ENCODE measurements around the gene RASAL2. TPM values are rescaled to one million over a fixed set of nuclear protein-coding genes. Genes with fewer than 3 reads are reported as not detected.

The RASAL2 gene
- total and polyA plus RNA-seq, 2 of the 4 experiments (the other 2 are of a cell fraction): 13.1 to 20.6 TPM

DNA sequence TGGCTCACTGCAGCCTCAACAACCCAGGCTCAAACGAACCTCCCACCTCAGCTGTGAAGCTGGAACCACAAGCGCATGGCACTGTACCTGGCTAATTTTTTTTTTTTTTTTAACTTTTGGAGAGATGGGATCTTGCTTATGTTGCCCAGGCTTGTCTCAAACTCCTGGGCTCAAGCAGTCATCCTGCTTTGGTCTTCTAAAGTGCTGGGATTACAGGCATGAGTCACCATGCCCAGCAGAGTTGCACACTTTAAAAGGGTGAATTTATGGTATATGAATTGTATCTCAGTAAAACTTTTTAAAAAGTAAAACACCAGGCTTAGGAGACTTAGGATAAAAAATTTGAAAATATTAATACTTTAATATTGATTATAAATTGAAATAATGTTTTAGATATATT, 303.8 kb downstream of the RASAL2 start:
- DNase-seq: peak; percentile 37
- WGBS, 2 experiments (ENCODE audit: extremely low coverage in 2 of 2, insufficient read length in 1 of 2): no CpG with 5 or more reads among the region's 2 CpGs
- H3K27ac ChIP-seq (ENCODE audit: insufficient read depth, low read length): peak overlapping the region; percentile 52; the same call in 1 of the 2 replicates
- no peak overlapping the region for H4K91ac ChIP-seq (ENCODE audit: insufficient read depth, low read depth, low read length)
- H3K14ac ChIP-seq (replicated peaks; ENCODE audit: low read depth, low read length): 0 out of 2 replicates have a peak overlapping the region, but pooled peaks have one; percentile 78
- peaks cover 5% of the 10 kb centered on the region; the same call in 1 of the 2 replicates for H3K9me1 ChIP-seq (ENCODE audit: insufficient read depth, low read length)
- H3K36me3 ChIP-seq (ENCODE audit: control insufficient read depth, insufficient read depth, low read length): no peaks in the 10 kb centered on the region
- H3K27me3 ChIP-seq (ENCODE audit: control insufficient read depth, insufficient read depth, low read length): no peaks in the 10 kb centered on the region
- 0 out of 2 replicates have a peak, but pooled peaks cover 1% of the 10 kb centered on the region for H3K4me1 ChIP-seq (ENCODE audit: control insufficient read depth, insufficient read depth, low read length)
- H3K23ac ChIP-seq (ENCODE audit: low read depth, low read length): no peak overlapping the region
- H2BK20ac ChIP-seq (ENCODE audit: low read depth, low read length): no peak overlapping the region
- BruUV-seq (replicated peaks): no TSS peak
- H4K20me1 ChIP-seq (ENCODE audit: insufficient read depth, low read length): no peaks in the 10 kb centered on the region
- H3K4me2 ChIP-seq (ENCODE audit: low read depth, low read length): no peak overlapping the region
- H3K4ac ChIP-seq (ENCODE audit: low read depth, low read length): peak overlapping the region; percentile 47; the same call in 1 of the 2 replicates
- in situ Hi-C loops (cut with MboI; ENCODE audit: low sequenced_read_pairs) (no loop called here), dilution Hi-C loops (cut with HindIII; ENCODE audit: low sequenced_read_pairs, unreplicated experiment) (no loop called here), intact Hi-C loops (cut with micrococcal nuclease) (no loop called here)
- no peak overlapping the region for H2AK5ac ChIP-seq (ENCODE audit: low read depth, low read length)
- ChIA-PET POLR2A (ENCODE audit: unreplicated experiment) (no interaction called here), CTCF (no interaction called here)
- H3K4me3 ChIP-seq (ENCODE audit: insufficient read depth, low read depth, low read length): no peak overlapping the region
- H3K56ac ChIP-seq (ENCODE audit: extremely low read depth, insufficient read depth, low read length): no peak overlapping the region
- H2BK15ac ChIP-seq (ENCODE audit: low read depth, low read length): no peak overlapping the region; the same call in 2 of the 3 replicates
- H2BK5ac ChIP-seq (ENCODE audit: low read depth, low read length, poor library complexity, severe bottlenecking): peak overlapping the region; percentile 70
- H2BK120ac ChIP-seq (ENCODE audit: low read depth, low read length): no peak overlapping the region; the same call in 1 of the 2 replicates
- peak overlapping the region; percentile 41; the same call in 1 of the 2 replicates for H3K9ac ChIP-seq (ENCODE audit: low read depth, low read length)
- TF ChIP-seq FOS (IDR thresholded peaks at IDR 0.05; ENCODE audit: low read depth, low read length) (peak; percentile 24; the same call in 1 of the 2 replicates), MXI1 (IDR thresholded peaks at IDR 0.05; ENCODE audit: borderline replicate concordance, low read depth, low read length) (no peak)
- H3K9me3 ChIP-seq (ENCODE audit: control insufficient read depth, insufficient read depth, low read length): no peaks in the 10 kb centered on the region
- peak; percentile 75 for ATAC-seq (ENCODE audit: low read depth)
- H3K18ac ChIP-seq (ENCODE audit: low read depth, low read length): no peak overlapping the region
- H4K8ac ChIP-seq (ENCODE audit: low read depth in 2 of 2, low read length in 2 of 2): peak overlapping the region in 1 of 2 experiments; percentile 61; a peak in 1 of 4 replicates
- H2AK9ac ChIP-seq (replicated peaks; ENCODE audit: low read depth, low read length, poor library complexity): no peak overlapping the region
- peak overlapping the region; percentile 46 for H2AFZ ChIP-seq (replicated peaks; ENCODE audit: low read length, poor library complexity)
- peaks cover 6 to 13% of the 10 kb centered on the region in 2 experiments; a peak in 3 of 4 replicates for H3K79me1 ChIP-seq (ENCODE audit: low read depth in 1 of 2, low read length in 2 of 2)
- no peak overlapping the region for H4K5ac ChIP-seq (ENCODE audit: low read depth, low read length)
